Tibial nerve (tissue), 4 donors: ENCODE data around the gene LYPD5.

Source experiments
- CTCF ChIP-seq, 5 experiments: fragments of 200-600 bp in 3 of 5; fragments of 450-650 bp in 2 of 5; sonication (generic) in 3 of 5; IDR thresholded peaks; one replicate each; pipeline ENCODE4 v1.5.1; 2016 to 2019; ENCODE audit warnings: antibody characterized with exemption in 5 of 5, mild to moderate bottlenecking in 3 of 5, moderate library complexity in 2 of 5
- EP300 ChIP-seq, 2 donors: sonication (generic); formaldehyde crosslinking; IDR thresholded peaks; one replicate each; pipeline ENCODE4 v1.6.1; 2017; ENCODE audit warnings: antibody characterized with exemption in 2 of 2, mild to moderate bottlenecking in 1 of 2
- POLR2A ChIP-seq, 2 donors: fragments of 450-650 bp; IDR thresholded peaks; one replicate each; pipeline ENCODE4 v1.6.1; 2017; ENCODE audit warnings: antibody characterized with exemption in 2 of 2, mild to moderate bottlenecking in 2 of 2, moderate library complexity in 2 of 2

DNA sequence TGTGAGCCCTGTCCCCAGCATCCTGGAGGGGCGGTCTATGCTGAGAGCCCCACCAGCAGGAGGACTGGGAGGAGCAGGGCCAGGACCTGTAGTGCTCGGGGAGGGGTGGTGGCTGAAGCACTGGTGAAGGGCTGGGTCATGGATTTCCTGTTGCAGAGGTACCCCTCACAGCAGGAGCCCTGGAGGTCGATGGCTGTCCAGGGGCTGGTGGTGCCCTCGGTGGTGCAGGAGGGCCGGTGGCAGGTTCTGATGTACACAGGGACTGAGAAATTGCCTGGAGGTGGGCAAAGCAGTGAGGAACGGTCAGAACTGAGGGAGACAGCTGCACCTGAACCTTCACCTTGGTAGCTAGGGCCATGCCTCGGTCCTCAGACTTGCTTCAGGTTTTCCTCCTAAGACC lies 4.7 kb downstream of the LYPD5 start:
- TF ChIP-seq CTCF (IDR thresholded peaks at IDR 0.05) (no peak), POLR2A (IDR thresholded peaks at IDR 0.05) (no peak), EP300 (IDR thresholded peaks at IDR 0.05) (no peak)
